Skeletal muscle tissue (tissue), 4 donors: ENCODE measurements around the gene SERPINA10. TPM values are rescaled to one million over a fixed set of nuclear protein-coding genes. Genes with fewer than 3 reads are reported as not detected.
"Not testable (repeated sequence)": the region's sequence is repeated elsewhere in the genome, so short reads cannot be mapped to it uniquely, and the experiment has no call there.

ENCODE experiments used
- H3K27ac ChIP-seq: one replicate; pipeline ENCODE4 v1.7.0; 2013; ENCODE audit warnings: mild to moderate bottlenecking, low read depth, low read length, inconsistent platforms
- H3K27me3 ChIP-seq, 3 donors: one replicate each; pipeline ENCODE4 v1.7.0; 2013; ENCODE audit warnings: low read length in 3 of 3; ENCODE audit not compliant: control insufficient read depth in 3 of 3, insufficient read depth in 3 of 3
- H3K36me3 ChIP-seq, 3 donors: one replicate each; pipeline ENCODE4 v1.7.0; 2013; ENCODE audit warnings: low read length in 3 of 3; ENCODE audit not compliant: control insufficient read depth in 3 of 3, insufficient read depth in 3 of 3
- H3K4me1 ChIP-seq, 3 donors: one replicate each; pipeline ENCODE4 v1.7.0; 2013; ENCODE audit warnings: low read length in 3 of 3, mild to moderate bottlenecking in 3 of 3; ENCODE audit not compliant: control insufficient read depth in 3 of 3, insufficient read depth in 3 of 3
- H3K4me3 ChIP-seq, 3 donors: one replicate each; pipeline ENCODE4 v1.7.0; 2013; ENCODE audit warnings: low read length in 3 of 3
- H3K9ac ChIP-seq, 3 donors: one replicate each; pipeline ENCODE4 v1.7.0; 2013; ENCODE audit warnings: low read length in 3 of 3, mild to moderate bottlenecking in 3 of 3, moderate library complexity in 2 of 3, low read depth in 1 of 3
- H3K9me3 ChIP-seq, 3 donors: one replicate each; pipeline ENCODE4 v1.7.0; 2013; ENCODE audit warnings: low read length in 3 of 3; ENCODE audit not compliant: control insufficient read depth in 3 of 3
- total RNA-seq: library from RNA; depleted of rRNA; stranded (reverse); fragments of >200 nt; gene quantifications from one replicate; pipeline ENCODE4 v1.2.3, GENCODE V29; 2014
- donor health status: Osteomylitis.

SERPINA10 gene
- total RNA-seq, 1 donor from 2014 or later, result not detected

- H3K36me3 ChIP-seq, result no peaks in the 10 kb centered on the region
- no peak overlapping the region for H3K4me3 ChIP-seq
- H3K27me3 ChIP-seq, result no peaks in the 10 kb centered on the region
- no peak overlapping the region for H3K9ac ChIP-seq
- H3K9me3 ChIP-seq, result no peaks in the 10 kb centered on the region
- H3K27ac ChIP-seq, result no peak overlapping the region
- H3K4me1 ChIP-seq, result no peaks in the 10 kb centered on the region
These were observed 4.2 kb downstream of the SERPINA10 start for GRCh38 chr14:94288610-94289465.

DNA sequence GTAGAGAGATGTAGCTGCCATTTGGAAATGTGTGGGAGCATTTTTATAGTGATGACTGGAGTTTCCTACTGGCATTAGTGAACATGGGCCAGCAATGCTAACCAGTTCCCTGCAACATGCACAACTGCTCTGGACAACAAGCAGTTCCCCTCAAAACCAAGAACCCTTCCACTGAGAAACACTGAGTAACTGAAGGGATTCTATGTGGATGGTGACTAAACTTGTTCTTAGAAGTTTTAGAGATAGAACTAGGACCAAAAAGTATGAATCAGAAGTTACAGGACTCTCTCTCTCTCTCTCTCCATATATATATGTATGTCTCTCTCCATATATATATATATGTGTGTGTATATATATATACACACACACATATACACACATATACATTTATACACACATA is 7.9 kb downstream of the SERPINA10 start:
- Histone ChIP-seq H3K27me3 (no peaks in the 10 kb centered on the region), H3K27ac (no peak overlapping the region), H3K9ac (no peak overlapping the region), H3K36me3 (no peaks in the 10 kb centered on the region), H3K4me3 (no peak overlapping the region), H3K4me1 (no peaks in the 10 kb centered on the region), H3K9me3 (no peaks in the 10 kb centered on the region)

DNA sequence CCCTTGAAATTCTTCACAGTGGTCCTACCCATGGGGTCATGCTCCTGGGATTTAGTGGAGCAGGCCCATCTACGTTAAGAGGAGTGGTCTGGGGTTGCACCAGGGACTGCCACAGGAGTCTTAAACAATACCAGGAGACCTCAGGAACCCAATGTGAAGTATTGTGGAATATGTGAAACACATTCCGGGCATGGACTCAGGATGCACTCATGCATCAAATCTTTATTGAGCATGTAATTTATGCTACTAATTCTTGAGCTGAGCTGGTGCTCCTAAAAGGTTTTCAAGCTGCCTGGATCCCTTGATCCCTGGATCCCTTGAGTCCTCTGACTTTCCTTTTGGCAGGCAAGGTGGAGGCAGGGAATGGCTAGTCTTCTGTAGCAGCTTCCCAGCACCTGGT is 8.8 kb downstream of the SERPINA10 start:
- no peak overlapping the region for H3K27ac ChIP-seq
- H3K4me1 ChIP-seq, result no peaks in the 10 kb centered on the region
- no peak overlapping the region for H3K9ac ChIP-seq
- no peaks in the 10 kb centered on the region for H3K9me3 ChIP-seq
- H3K4me3 ChIP-seq, result no peak overlapping the region
- H3K27me3 ChIP-seq, result no peaks in the 10 kb centered on the region
- H3K36me3 ChIP-seq, result no peaks in the 10 kb centered on the region

- no peak overlapping the region for H3K4me3 ChIP-seq
- no peaks in the 10 kb centered on the region for H3K36me3 ChIP-seq
- H3K9me3 ChIP-seq, result no peaks in the 10 kb centered on the region
- no peak overlapping the region for H3K9ac ChIP-seq
- H3K4me1 ChIP-seq, result no peaks in the 10 kb centered on the region
- H3K27ac ChIP-seq, result no peak overlapping the region
- no peaks in the 10 kb centered on the region for H3K27me3 ChIP-seq
These were observed 9.9 kb downstream of the SERPINA10 start for GRCh38 chr14:94282991-94283723.

DNA sequence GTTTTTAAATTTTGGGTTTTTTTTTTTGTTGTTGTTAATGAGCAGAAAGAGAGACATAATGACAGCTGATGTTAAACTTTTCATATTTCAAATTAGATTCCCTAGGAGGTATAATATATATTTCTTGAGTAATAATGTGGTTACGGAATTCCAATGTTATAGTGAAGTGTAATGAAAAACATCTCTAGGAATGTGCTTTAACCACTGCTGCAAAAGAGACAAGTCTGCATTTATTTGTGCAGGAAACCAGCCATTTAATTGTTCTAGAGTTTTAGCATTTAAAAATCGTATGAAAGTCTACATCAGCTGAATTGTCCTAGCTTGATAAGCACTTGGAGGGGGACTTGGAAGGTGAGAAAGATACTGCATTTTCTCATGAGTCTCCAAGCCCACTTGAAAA is 14.3 kb downstream of the SERPINA10 start:
- H3K27me3 ChIP-seq, result no peaks in the 10 kb centered on the region
- H3K4me1 ChIP-seq, result no peaks in the 10 kb centered on the region

DNA sequence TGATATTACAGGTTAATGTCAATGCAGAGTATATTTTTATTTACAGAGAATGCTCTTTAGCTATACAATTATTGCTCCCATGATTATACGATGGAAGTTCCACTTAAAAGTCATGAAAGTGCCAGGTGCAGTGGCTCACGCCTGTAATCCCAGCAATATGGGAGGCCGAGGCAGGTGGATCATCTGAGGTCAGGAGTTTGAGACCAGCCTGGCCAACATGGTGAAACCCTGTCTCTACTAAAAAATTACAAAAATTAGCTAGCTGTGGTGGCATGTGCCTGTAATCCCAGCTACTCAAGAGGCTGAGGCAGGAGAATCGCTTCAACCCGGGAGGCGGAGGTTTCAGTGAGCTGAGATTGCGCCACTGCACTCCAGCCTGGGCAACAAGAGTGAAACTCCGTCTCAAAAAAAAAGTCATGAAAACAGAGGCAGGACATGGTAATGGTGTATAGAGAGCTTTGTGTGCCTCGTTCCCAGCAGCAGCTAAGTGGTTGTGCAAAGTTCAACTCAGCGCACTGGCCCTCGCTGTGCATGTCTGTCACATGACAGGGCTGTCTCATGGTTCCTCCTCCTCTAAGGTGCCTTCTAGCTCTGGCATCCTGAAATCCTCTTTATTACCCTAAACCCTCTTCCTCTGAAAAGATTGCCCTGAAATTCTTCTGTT is 16.0 kb downstream of the SERPINA10 start:
- H3K9me3 ChIP-seq, H3K4me1 ChIP-seq, H3K9ac ChIP-seq, H3K27me3 ChIP-seq, H3K4me3 ChIP-seq, H3K27ac ChIP-seq, H3K36me3 ChIP-seq: not testable (repeated sequence)

More for the DNA sequence above, 14.3 kb downstream of the SERPINA10 start:
- no peaks in the 10 kb centered on the region for H3K36me3 ChIP-seq
- no peak overlapping the region for H3K4me3 ChIP-seq
- H3K9ac ChIP-seq, result no peak overlapping the region
- no peak overlapping the region for H3K27ac ChIP-seq
- no peaks in the 10 kb centered on the region for H3K9me3 ChIP-seq

DNA sequence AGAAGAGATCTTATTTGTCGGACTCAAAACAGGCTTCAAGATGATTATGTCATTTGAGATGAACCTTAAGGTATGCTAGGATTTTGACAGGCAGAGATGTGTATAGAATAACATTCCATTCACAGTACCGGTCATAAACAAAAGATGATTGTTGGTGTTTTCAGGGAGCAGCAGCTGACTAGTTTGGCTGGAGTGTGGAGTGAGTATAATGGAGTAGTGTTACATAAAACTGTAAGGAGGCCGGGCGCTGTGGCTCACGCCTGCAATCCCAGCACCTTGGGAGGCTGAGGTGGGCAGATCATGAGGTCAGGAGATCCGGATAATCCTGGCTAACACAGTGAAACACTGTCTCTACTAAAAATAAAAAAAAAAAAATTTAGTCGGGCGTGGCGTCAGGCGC is 23.9 kb downstream of the SERPINA10 start:
- Histone ChIP-seq H3K36me3 (no peaks in the 10 kb centered on the region), H3K27ac (no peak overlapping the region), H3K27me3 (no peaks in the 10 kb centered on the region), H3K4me1 (no peaks in the 10 kb centered on the region), H3K9ac (no peak overlapping the region), H3K4me3 (no peak overlapping the region), H3K9me3 (no peaks in the 10 kb centered on the region)

GRCh38 chr14:94268582-94268981 is 24.5 kb downstream of the SERPINA10 start:
- not testable (repeated sequence) for H3K4me3 ChIP-seq, H3K4me1 ChIP-seq, H3K9ac ChIP-seq, H3K9me3 ChIP-seq, H3K36me3 ChIP-seq, H3K27me3 ChIP-seq, H3K27ac ChIP-seq

- Histone ChIP-seq H3K36me3 (no peaks in the 10 kb centered on the region), H3K4me3 (no peak overlapping the region), H3K4me1 (no peaks in the 10 kb centered on the region), H3K27ac (no peak overlapping the region), H3K9ac (no peak overlapping the region), H3K9me3 (peaks cover 0 to 5% (median 0%) of the 10 kb centered on the region in 3 donors), H3K27me3 (no peaks in the 10 kb centered on the region)
These were observed 25.7 kb downstream of the SERPINA10 start for GRCh38 chr14:94267352-94267751.

GRCh38 chr14:94264195-94264594 is 28.9 kb downstream of the SERPINA10 start:
- H3K27ac ChIP-seq, H3K4me1 ChIP-seq, H3K36me3 ChIP-seq, H3K27me3 ChIP-seq, H3K4me3 ChIP-seq, H3K9me3 ChIP-seq, H3K9ac ChIP-seq: not testable (repeated sequence)
